ENCODE measurements around the gene C9orf153. TPM values are rescaled to one million over a fixed set of nuclear protein-coding genes. Genes with fewer than 3 reads are reported as not detected.

C9orf153 gene
- total and polyA plus RNA-seq, 2 of the 4 experiments (the other 2 are of a cell fraction), result not detected

DNA sequence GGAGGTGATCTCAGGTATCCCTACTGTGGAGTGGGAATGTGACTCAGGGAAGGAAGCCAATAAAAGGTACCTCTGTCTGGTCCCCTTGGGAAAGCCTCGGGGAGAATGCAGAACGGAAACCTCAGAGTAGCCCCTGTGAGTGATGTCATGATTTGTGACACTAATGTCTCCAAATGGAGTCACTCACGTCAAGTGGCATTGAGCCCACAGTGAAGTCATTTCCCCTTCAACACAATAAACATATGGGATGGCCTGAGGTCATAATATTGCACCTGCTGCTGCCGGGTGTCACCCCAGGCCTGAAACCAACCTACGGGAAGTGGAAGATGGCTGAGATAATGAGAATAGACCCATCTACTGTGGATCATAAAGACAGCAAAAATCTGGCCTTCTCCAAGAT is 84.2 kb downstream of the C9orf153 start:
- H3K4me3 ChIP-seq (ENCODE audit: insufficient read depth, low read depth, low read length), result no peak overlapping the region
- no peak overlapping the region for H3K4ac ChIP-seq (ENCODE audit: low read depth, low read length)
- H3K27me3 ChIP-seq (ENCODE audit: control insufficient read depth, insufficient read depth, low read length), result peaks cover 3% of the 10 kb centered on the region
- H3K9me1 ChIP-seq (ENCODE audit: insufficient read depth, low read length), result no peaks in the 10 kb centered on the region
- no peak overlapping the region for H2AK9ac ChIP-seq (replicated peaks; ENCODE audit: low read depth, low read length, poor library complexity)
- no peaks in the 10 kb centered on the region for H3K79me1 ChIP-seq (ENCODE audit: low read depth in 1 of 2, low read length in 2 of 2)
- no peak overlapping the region for H3K23ac ChIP-seq (ENCODE audit: low read depth, low read length)
- no peak overlapping the region for H2BK15ac ChIP-seq (ENCODE audit: low read depth, low read length)
- H2BK5ac ChIP-seq (ENCODE audit: low read depth, low read length, poor library complexity, severe bottlenecking), result no peak overlapping the region
- no peak overlapping the region for H3K14ac ChIP-seq (replicated peaks; ENCODE audit: low read depth, low read length)
- intact Hi-C loops (cut with micrococcal nuclease), result no loop called here
- H2BK20ac ChIP-seq (ENCODE audit: low read depth, low read length), result no peak overlapping the region
- H4K91ac ChIP-seq (ENCODE audit: insufficient read depth, low read depth, low read length), result no peak overlapping the region
- no peak overlapping the region for H4K5ac ChIP-seq (ENCODE audit: low read depth, low read length)
- no peak overlapping the region for H2AFZ ChIP-seq (replicated peaks; ENCODE audit: low read length, poor library complexity)
- WGBS, 2 experiments (ENCODE audit: extremely low coverage in 2 of 2, insufficient read length in 1 of 2), result no CpG with 5 or more reads among the region's 5 CpGs
- dilution Hi-C loops (cut with HindIII; ENCODE audit: low sequenced_read_pairs, unreplicated experiment), result no loop called here
- ChIA-PET POLR2A (ENCODE audit: unreplicated experiment) (no interaction called here), CTCF (no interaction called here)
- no peak overlapping the region for H3K27ac ChIP-seq (ENCODE audit: insufficient read depth, low read length)
- TF ChIP-seq CHD1 (IDR thresholded peaks at IDR 0.05; ENCODE audit: low read depth, low read length) (no peak), MXI1 (IDR thresholded peaks at IDR 0.05; ENCODE audit: borderline replicate concordance, low read depth, low read length) (no peak), MAFK (IDR thresholded peaks at IDR 0.05; ENCODE audit: low read depth, low read length) (no peak), BHLHE40 (IDR thresholded peaks at IDR 0.05; ENCODE audit: low read depth, low read length) (no peak), RFX5 (IDR thresholded peaks at IDR 0.05; ENCODE audit: low read depth, low read length) (no peak), RAD21 (IDR thresholded peaks at IDR 0.05; ENCODE audit: low read length) (no peak), NFE2L2 (IDR thresholded peaks at IDR 0.05; ENCODE audit: low read depth, low read length) (no peak), MAZ (IDR thresholded peaks at IDR 0.05; ENCODE audit: borderline replicate concordance, low read depth, low read length) (no peak), POLR2A (IDR thresholded peaks at IDR 0.05; ENCODE audit: low read depth, low read length) (no peak), RCOR1 (IDR thresholded peaks at IDR 0.05; ENCODE audit: insufficient replicate concordance, low read length) (no peak), FOS (IDR thresholded peaks at IDR 0.05; ENCODE audit: low read depth, low read length) (no peak), ELK1 (IDR thresholded peaks at IDR 0.05; ENCODE audit: borderline replicate concordance, low read depth, low read length) (no peak)
- TF ChIP-seq, protein P1, sequence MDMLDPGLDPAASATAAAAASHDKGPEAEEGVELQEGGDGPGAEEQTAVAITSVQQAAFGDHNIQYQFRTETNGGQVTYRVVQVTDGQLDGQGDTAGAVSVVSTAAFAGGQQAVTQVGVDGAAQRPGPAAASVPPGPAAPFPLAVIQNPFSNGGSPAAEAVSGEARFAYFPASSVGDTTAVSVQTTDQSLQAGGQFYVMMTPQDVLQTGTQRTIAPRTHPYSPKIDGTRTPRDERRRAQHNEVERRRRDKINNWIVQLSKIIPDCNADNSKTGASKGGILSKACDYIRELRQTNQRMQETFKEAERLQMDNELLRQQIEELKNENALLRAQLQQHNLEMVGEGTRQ (IDR thresholded peaks at IDR 0.05; ENCODE audit: low read depth, low read length), result no peak
- TF ChIP-seq, protein P2, sequence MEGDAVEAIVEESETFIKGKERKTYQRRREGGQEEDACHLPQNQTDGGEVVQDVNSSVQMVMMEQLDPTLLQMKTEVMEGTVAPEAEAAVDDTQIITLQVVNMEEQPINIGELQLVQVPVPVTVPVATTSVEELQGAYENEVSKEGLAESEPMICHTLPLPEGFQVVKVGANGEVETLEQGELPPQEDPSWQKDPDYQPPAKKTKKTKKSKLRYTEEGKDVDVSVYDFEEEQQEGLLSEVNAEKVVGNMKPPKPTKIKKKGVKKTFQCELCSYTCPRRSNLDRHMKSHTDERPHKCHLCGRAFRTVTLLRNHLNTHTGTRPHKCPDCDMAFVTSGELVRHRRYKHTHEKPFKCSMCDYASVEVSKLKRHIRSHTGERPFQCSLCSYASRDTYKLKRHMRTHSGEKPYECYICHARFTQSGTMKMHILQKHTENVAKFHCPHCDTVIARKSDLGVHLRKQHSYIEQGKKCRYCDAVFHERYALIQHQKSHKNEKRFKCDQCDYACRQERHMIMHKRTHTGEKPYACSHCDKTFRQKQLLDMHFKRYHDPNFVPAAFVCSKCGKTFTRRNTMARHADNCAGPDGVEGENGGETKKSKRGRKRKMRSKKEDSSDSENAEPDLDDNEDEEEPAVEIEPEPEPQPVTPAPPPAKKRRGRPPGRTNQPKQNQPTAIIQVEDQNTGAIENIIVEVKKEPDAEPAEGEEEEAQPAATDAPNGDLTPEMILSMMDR (conservative IDR thresholded peaks at IDR 0.05; ENCODE audit: low read depth, low read length), result no peak
- in situ Hi-C loops (cut with MboI; ENCODE audit: low sequenced_read_pairs), result no loop called here
- no peak for DNase-seq
- H3K9ac ChIP-seq (ENCODE audit: low read depth, low read length), result no peak overlapping the region
- H3K18ac ChIP-seq (ENCODE audit: low read depth, low read length), result no peak overlapping the region
- H3K4me2 ChIP-seq (ENCODE audit: low read depth, low read length), result no peak overlapping the region
- H3K9me3 ChIP-seq (ENCODE audit: control insufficient read depth, insufficient read depth, low read length), result no peaks in the 10 kb centered on the region
- no peak overlapping the region for H2BK120ac ChIP-seq (ENCODE audit: low read depth, low read length)
- no peak overlapping the region for H3K56ac ChIP-seq (ENCODE audit: extremely low read depth, insufficient read depth, low read length)
- no TSS peak for BruUV-seq (replicated peaks)
- no peak overlapping the region for H4K8ac ChIP-seq (ENCODE audit: low read depth in 2 of 2, low read length in 2 of 2)
- no peak overlapping the region for H2AK5ac ChIP-seq (ENCODE audit: low read depth, low read length)
- no peak for ATAC-seq (ENCODE audit: low read depth)
- H3K4me1 ChIP-seq (ENCODE audit: control insufficient read depth, insufficient read depth, low read length), result no peaks in the 10 kb centered on the region
- no peaks in the 10 kb centered on the region for H4K20me1 ChIP-seq (ENCODE audit: insufficient read depth, low read length)
- no peaks in the 10 kb centered on the region for H3K36me3 ChIP-seq (ENCODE audit: control insufficient read depth, insufficient read depth, low read length)

Measured in IMR-90 (cell line).